MM.1S (cell line): ENCODE data around the gene CPLX1.

Experiments used
- EZH2 ChIP-seq: fragments of 300-600 bp; sonication (generic); optimal IDR thresholded peaks from 2 replicates; pipeline ENCODE3; 2017; ENCODE audit warnings: low read depth, mild to moderate bottlenecking, antibody characterized with exemption, low read length, mixed read lengths
- EZH2phosphoT487 ChIP-seq: fragments of 300-600 bp; sonication (generic); IDR thresholded peaks from 2 replicates; pipeline ENCODE4 v1.6.1; 2018; ENCODE audit warnings: antibody characterized with exemption, low read length
- TF ChIP-seq, protein P1 (sequence below): fragments of 300-600 bp; sonication (generic); IDR thresholded peaks from 2 replicates; pipeline ENCODE4 v1.5.1; 2016; ENCODE audit warnings: antibody characterized with exemption, low read length, mixed read lengths

DNA sequence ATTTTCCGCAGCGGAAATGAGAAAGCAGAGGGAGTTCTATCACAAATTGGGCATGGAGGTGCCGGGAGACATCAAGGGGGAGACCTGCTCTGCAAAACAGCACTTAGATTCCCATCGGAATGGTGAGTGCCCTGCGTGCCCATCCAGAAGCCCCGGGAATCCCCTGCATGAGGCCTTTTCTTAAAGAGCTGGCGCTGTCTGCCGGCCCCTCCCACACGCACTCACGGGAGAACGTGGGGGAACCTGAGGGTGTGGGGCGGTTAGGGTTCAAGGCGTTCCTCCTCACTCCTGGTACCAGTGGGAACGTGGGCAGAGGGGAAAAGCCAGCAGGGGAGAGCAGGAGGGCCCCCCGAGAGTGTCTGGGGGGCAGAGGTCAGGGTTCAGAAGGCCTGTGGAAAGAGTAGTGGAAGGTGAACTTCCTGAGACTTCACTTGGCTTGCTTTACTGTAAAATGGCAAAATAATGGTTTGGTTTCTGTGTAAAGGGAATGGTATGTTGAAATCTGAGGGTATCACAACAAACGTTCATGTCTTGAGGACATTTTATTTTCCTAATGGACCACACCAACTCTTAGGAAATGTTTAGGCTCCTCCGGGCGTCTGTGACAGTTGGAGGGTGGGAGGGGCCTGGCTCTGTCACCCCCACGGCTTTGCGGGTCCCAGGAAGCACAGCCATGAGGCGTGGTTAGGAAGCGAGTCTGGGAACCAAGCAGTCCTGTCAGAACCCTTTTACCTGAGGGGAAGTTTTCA is 82.3 kb downstream of the CPLX1 start:
- TF ChIP-seq, protein P1, sequence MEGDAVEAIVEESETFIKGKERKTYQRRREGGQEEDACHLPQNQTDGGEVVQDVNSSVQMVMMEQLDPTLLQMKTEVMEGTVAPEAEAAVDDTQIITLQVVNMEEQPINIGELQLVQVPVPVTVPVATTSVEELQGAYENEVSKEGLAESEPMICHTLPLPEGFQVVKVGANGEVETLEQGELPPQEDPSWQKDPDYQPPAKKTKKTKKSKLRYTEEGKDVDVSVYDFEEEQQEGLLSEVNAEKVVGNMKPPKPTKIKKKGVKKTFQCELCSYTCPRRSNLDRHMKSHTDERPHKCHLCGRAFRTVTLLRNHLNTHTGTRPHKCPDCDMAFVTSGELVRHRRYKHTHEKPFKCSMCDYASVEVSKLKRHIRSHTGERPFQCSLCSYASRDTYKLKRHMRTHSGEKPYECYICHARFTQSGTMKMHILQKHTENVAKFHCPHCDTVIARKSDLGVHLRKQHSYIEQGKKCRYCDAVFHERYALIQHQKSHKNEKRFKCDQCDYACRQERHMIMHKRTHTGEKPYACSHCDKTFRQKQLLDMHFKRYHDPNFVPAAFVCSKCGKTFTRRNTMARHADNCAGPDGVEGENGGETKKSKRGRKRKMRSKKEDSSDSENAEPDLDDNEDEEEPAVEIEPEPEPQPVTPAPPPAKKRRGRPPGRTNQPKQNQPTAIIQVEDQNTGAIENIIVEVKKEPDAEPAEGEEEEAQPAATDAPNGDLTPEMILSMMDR: no peak
- TF ChIP-seq EZH2 (no peak), EZH2phosphoT487 (no peak)
